KMS-11 (cell line): ENCODE results near the gene SLC23A2.

Source experiments
- H2AFZ ChIP-seq: fragments of 200-600 bp; sonication (generic); 2 replicates; pipeline ENCODE4 v1.6.1; 2016; ENCODE audit warnings: antibody characterized with exemption, mixed run types, low read depth
- H3K27ac ChIP-seq: fragments of 200-600 bp; sonication (generic); 2 replicates; pipeline ENCODE4 v1.6.1; 2016; ENCODE audit warnings: mild to moderate bottlenecking, mixed run types
- H3K27me3 ChIP-seq: fragments of 200-600 bp; sonication (generic); 2 replicates; pipeline ENCODE4 v1.6.1; 2017; ENCODE audit warnings: mild to moderate bottlenecking, low read depth, mixed run types, moderate library complexity; ENCODE audit not compliant: insufficient read depth
- H3K36me3 ChIP-seq: fragments of 200-600 bp; sonication (generic); 2 replicates; pipeline ENCODE4 v1.6.1; 2017; ENCODE audit warnings: mild to moderate bottlenecking, mixed run types; ENCODE audit not compliant: insufficient read depth
- H3K4me1 ChIP-seq: fragments of 200-600 bp; sonication (generic); 2 replicates; pipeline ENCODE4 v1.6.1; 2016; ENCODE audit warnings: mild to moderate bottlenecking, low read depth, mixed run types; ENCODE audit not compliant: poor library complexity, severe bottlenecking
- H3K4me2 ChIP-seq: fragments of 200-600 bp; sonication (generic); 2 replicates; pipeline ENCODE4 v1.7.0; 2016; ENCODE audit warnings: mild to moderate bottlenecking, mixed run types
- H3K4me3 ChIP-seq: fragments of 200-600 bp; sonication (generic); IDR thresholded peaks from 2 replicates; pipeline ENCODE4 v1.6.1; 2017; ENCODE audit warnings: low read depth, low read length, mixed read lengths; ENCODE audit not compliant: insufficient read depth
- H3K79me2 ChIP-seq: fragments of 200-600 bp; sonication (generic); 2 replicates; pipeline ENCODE4 v1.6.1; 2016; ENCODE audit warnings: low read depth, mixed run types; ENCODE audit not compliant: insufficient read depth
- H3K9ac ChIP-seq: fragments of 200-600 bp; sonication (generic); 2 replicates; pipeline ENCODE4 v1.6.1; 2016; ENCODE audit warnings: mild to moderate bottlenecking, mixed run types
- H4K20me1 ChIP-seq: fragments of 200-600 bp; sonication (generic); 2 replicates; pipeline ENCODE4 v1.6.1; 2016; ENCODE audit warnings: mild to moderate bottlenecking, mixed run types; ENCODE audit not compliant: insufficient read depth
- TF ChIP-seq, protein P1 (sequence below): fragments of 200-600 bp; sonication (generic); conservative IDR thresholded peaks from 2 replicates; pipeline ENCODE4 v1.6.1; 2017; ENCODE audit warnings: low read depth, mild to moderate bottlenecking, antibody characterized with exemption, low read length, moderate library complexity, mixed read lengths

Gene SLC23A2

DNA sequence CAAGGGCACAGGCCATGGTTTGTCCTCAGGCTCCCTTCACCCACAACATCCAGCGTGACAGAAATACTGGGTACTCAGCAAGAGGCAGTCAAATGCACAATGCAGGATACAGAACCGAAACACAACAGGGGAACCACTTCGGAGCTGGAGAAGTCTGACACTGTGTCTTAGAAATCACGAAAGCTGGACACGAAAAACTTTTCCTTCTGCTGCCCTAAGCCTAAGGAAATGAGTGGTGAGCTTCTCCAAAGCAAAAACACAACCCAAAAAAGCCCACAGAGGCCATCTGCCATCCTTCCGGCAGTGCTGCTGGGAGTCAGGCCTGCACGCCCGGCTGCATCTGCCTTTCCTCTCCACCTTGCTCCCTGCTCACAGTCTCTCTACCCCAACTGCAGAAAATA is 106.3 kb downstream of the SLC23A2 start:
- H3K4me1 ChIP-seq: no peaks in the 10 kb centered on the region
- H3K4me3 ChIP-seq: no peak overlapping the region
- H3K36me3 ChIP-seq: no peaks in the 10 kb centered on the region
- no peaks in the 10 kb centered on the region for H3K27me3 ChIP-seq
- H4K20me1 ChIP-seq: no peaks in the 10 kb centered on the region
- no peak overlapping the region for H3K27ac ChIP-seq
- no peak overlapping the region for H3K4me2 ChIP-seq
- H3K9ac ChIP-seq: no peak overlapping the region
- TF ChIP-seq, protein P1, sequence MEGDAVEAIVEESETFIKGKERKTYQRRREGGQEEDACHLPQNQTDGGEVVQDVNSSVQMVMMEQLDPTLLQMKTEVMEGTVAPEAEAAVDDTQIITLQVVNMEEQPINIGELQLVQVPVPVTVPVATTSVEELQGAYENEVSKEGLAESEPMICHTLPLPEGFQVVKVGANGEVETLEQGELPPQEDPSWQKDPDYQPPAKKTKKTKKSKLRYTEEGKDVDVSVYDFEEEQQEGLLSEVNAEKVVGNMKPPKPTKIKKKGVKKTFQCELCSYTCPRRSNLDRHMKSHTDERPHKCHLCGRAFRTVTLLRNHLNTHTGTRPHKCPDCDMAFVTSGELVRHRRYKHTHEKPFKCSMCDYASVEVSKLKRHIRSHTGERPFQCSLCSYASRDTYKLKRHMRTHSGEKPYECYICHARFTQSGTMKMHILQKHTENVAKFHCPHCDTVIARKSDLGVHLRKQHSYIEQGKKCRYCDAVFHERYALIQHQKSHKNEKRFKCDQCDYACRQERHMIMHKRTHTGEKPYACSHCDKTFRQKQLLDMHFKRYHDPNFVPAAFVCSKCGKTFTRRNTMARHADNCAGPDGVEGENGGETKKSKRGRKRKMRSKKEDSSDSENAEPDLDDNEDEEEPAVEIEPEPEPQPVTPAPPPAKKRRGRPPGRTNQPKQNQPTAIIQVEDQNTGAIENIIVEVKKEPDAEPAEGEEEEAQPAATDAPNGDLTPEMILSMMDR: no peak
- H2AFZ ChIP-seq: no peak overlapping the region
- H3K79me2 ChIP-seq: no peaks in the 10 kb centered on the region

DNA sequence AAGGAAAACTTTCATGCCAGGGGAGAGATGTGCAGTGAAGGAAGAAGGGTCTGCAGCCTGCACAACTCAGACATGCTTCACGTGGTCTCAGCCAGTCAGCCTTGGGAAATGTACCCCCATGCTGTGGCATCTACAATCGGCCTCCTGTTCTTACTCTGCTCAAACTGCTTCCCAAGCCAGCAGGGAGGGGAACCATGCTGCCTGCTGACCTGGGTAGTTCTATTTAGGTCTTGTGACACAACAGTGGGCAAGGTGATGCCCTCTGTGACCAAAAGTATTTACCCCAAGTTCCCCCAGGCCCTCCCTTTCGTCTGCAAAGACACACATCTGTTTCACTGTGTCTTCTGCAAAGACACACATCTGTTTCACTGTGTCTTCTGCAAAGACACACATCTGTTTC is 106.9 kb downstream of the SLC23A2 start:
- Histone ChIP-seq H3K27me3 (no peaks in the 10 kb centered on the region), H3K27ac (no peak overlapping the region), H3K9ac (no peak overlapping the region), H3K36me3 (no peaks in the 10 kb centered on the region), H3K4me1 (no peaks in the 10 kb centered on the region), H3K4me3 (no peak overlapping the region), H3K79me2 (no peaks in the 10 kb centered on the region), H2AFZ (no peak overlapping the region), H3K4me2 (no peak overlapping the region), H4K20me1 (no peaks in the 10 kb centered on the region)
- TF ChIP-seq, protein P1: no peak

DNA sequence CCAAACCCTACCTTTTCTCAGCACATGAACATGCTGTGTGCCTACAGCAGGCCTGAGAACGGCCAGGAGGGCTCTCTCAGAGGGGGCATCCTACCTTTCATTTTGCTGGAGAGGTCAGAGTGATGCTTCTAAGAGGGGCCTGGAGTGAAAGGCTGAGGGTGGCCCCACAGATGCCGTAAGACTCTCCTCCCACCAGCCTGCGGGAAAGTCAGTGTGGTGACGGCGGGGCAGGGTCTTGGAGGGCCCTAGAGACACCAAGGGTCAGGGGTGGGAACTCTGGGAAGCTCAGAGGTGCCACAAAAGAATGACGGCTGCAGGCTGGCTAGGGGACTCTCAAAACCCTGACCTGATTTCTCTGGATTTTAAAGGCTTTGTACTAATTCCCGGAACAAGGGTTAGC is 107.6 kb downstream of the SLC23A2 start:
- H3K79me2 ChIP-seq: no peaks in the 10 kb centered on the region
- H3K4me3 ChIP-seq: no peak overlapping the region
- no peaks in the 10 kb centered on the region for H4K20me1 ChIP-seq
- TF ChIP-seq, protein P1: no peak
- H3K9ac ChIP-seq: no peak overlapping the region
- H2AFZ ChIP-seq: no peak overlapping the region
- no peak overlapping the region for H3K4me2 ChIP-seq
- no peaks in the 10 kb centered on the region for H3K4me1 ChIP-seq
- no peaks in the 10 kb centered on the region for H3K36me3 ChIP-seq
- H3K27ac ChIP-seq: no peak overlapping the region
- no peaks in the 10 kb centered on the region for H3K27me3 ChIP-seq

DNA sequence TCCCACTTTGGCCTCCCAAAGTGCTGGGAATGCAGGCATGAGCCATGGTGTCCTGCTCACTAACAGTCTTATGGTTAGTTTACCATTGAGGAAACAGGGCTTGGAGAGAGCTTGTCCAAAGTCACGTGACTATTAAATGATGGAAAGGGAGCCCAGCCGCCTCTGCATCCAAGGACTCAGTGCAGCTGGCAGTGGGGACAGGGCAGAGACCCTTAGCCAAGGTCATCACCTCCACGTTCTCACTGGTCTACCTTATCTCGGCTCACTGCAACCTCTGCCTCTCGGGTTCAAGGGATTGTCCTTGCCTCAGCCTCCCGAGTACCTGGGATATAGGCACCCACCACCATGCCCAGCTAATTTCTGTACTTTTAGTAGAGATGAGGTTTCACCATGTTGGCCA is 109.3 kb downstream of the SLC23A2 start:
- Histone ChIP-seq H3K4me1 (no peaks in the 10 kb centered on the region), H4K20me1 (no peaks in the 10 kb centered on the region), H3K27ac (no peak overlapping the region), H3K9ac (no peak overlapping the region), H3K4me3 (no peak overlapping the region), H3K27me3 (no peaks in the 10 kb centered on the region), H3K79me2 (no peaks in the 10 kb centered on the region), H2AFZ (no peak overlapping the region), H3K36me3 (no peaks in the 10 kb centered on the region), H3K4me2 (no peak overlapping the region)
- TF ChIP-seq, protein P1: no peak
